H9 (cell line): Measurements from ENCODE around the gene BRICD5. TPM values are rescaled to one million over a fixed set of nuclear protein-coding genes. Genes with fewer than 3 reads are reported as not detected.
"Not testable (repeated sequence)": the region's sequence is repeated elsewhere in the genome, so short reads cannot be mapped to it uniquely, and the experiment has no call there.

Experiments used
- DNase-seq: peaks from one replicate; pipeline ENCODE4 v3.0.0-alpha.2; 2017
- H2AFZ ChIP-seq: one replicate; pipeline ENCODE4 v1.6.1; 2013; ENCODE audit warnings: mild to moderate bottlenecking, low read length, control low read depth, moderate library complexity
- H2AK5ac ChIP-seq: 2 replicates; pipeline ENCODE4 v1.6.1; 2013; ENCODE audit warnings: low read length, control low read depth, mixed read lengths; ENCODE audit not compliant: insufficient read length
- H2BK120ac ChIP-seq: one replicate; pipeline ENCODE4 v1.6.1; 2013; ENCODE audit warnings: low read depth, mild to moderate bottlenecking, low read length, control low read depth, inconsistent platforms; ENCODE audit not compliant: poor library complexity, severe bottlenecking
- H2BK12ac ChIP-seq: 2 replicates; pipeline ENCODE4 v1.6.1; 2013; ENCODE audit warnings: low read length, control low read depth, mixed read lengths, low read depth; ENCODE audit not compliant: insufficient read length
- H2BK15ac ChIP-seq: 2 replicates; pipeline ENCODE4 v1.6.1; 2013; ENCODE audit warnings: low read depth, low read length, control low read depth
- H2BK20ac ChIP-seq: one replicate; pipeline ENCODE4 v1.6.1; 2013; ENCODE audit warnings: low read depth, mild to moderate bottlenecking, low read length, control low read depth, inconsistent platforms; ENCODE audit not compliant: poor library complexity, severe bottlenecking
- H2BK5ac ChIP-seq: 2 replicates; pipeline ENCODE4 v1.6.1; 2013; ENCODE audit warnings: low read length, control low read depth, mixed read lengths; ENCODE audit not compliant: insufficient read length
- H3K14ac ChIP-seq: 2 replicates; pipeline ENCODE4 v1.6.1; 2013; ENCODE audit warnings: low read length, control low read depth; ENCODE audit not compliant: insufficient read depth
- H3K18ac ChIP-seq: 2 replicates; pipeline ENCODE4 v1.6.1; 2013; ENCODE audit warnings: low read depth, mild to moderate bottlenecking, mixed read lengths, low read length, control low read depth; ENCODE audit not compliant: insufficient read length
- H3K23ac ChIP-seq: 2 replicates; pipeline ENCODE4 v1.6.1; 2013; ENCODE audit warnings: low read length, control low read depth, mixed read lengths, low read depth; ENCODE audit not compliant: insufficient read length
- H3K23me2 ChIP-seq: 2 replicates; pipeline ENCODE4 v1.6.1; 2013; ENCODE audit warnings: low read depth, mild to moderate bottlenecking, mixed read lengths, low read length, control low read depth; ENCODE audit not compliant: insufficient read length, poor library complexity, severe bottlenecking
- H3K27ac ChIP-seq: 2 replicates; pipeline ENCODE4 v1.5.1; 2013; ENCODE audit warnings: low read length, control low read depth, mixed read lengths, low read depth; ENCODE audit not compliant: insufficient read length
- H3K27me3 ChIP-seq: 2 replicates; pipeline ENCODE4 v1.6.1; 2013; ENCODE audit warnings: low read length, control low read depth, inconsistent platforms; ENCODE audit not compliant: insufficient read depth
- H3K4ac ChIP-seq: 2 replicates; pipeline ENCODE4 v1.6.1; 2013; ENCODE audit warnings: low read depth, mild to moderate bottlenecking, control low read depth, inconsistent platforms, low read length, moderate library complexity
- H3K4me1 ChIP-seq: 2 replicates; pipeline ENCODE4 v1.6.1; 2013; ENCODE audit warnings: low read length, control low read depth, inconsistent platforms; ENCODE audit not compliant: insufficient read depth
- H3K4me2 ChIP-seq: 2 replicates; pipeline ENCODE4 v1.6.1; 2013; ENCODE audit warnings: low read length, control low read depth, mixed read lengths; ENCODE audit not compliant: insufficient read length, insufficient read depth
- H3K56ac ChIP-seq: 2 replicates; pipeline ENCODE4 v1.6.1; 2013; ENCODE audit warnings: low read depth, mild to moderate bottlenecking, mixed read lengths, low read length, control low read depth; ENCODE audit not compliant: insufficient read length
- H3K79me1 ChIP-seq: 2 replicates; pipeline ENCODE4 v1.6.1; 2013; ENCODE audit warnings: low read depth, mild to moderate bottlenecking, moderate library complexity, low read length, control low read depth, inconsistent platforms; ENCODE audit not compliant: insufficient read depth, poor library complexity, severe bottlenecking
- H3K79me2 ChIP-seq: 2 replicates; pipeline ENCODE4 v1.6.1; 2013; ENCODE audit warnings: low read length, control low read depth, inconsistent platforms; ENCODE audit not compliant: insufficient read depth
- H3K9ac ChIP-seq: 2 replicates; pipeline ENCODE4 v1.6.1; 2013; ENCODE audit warnings: low read length, control low read depth, mixed read lengths; ENCODE audit not compliant: insufficient read length; ENCODE audit errors: extremely low read depth
- H3K9me3 ChIP-seq: one replicate; pipeline ENCODE4 v1.6.1; 2013; ENCODE audit warnings: low read depth, low read length, inconsistent platforms; ENCODE audit not compliant: control insufficient read depth
- H3T11ph ChIP-seq: one replicate; pipeline ENCODE4 v1.6.1; 2013; ENCODE audit warnings: mild to moderate bottlenecking, low read length, control low read depth, inconsistent platforms
- H4K20me1 ChIP-seq: one replicate; pipeline ENCODE4 v1.6.1; 2013; ENCODE audit not compliant: control insufficient read depth, insufficient read length, insufficient read depth
- H4K5ac ChIP-seq: 2 replicates; pipeline ENCODE4 v1.6.1; 2013; ENCODE audit warnings: low read depth, mild to moderate bottlenecking, mixed read lengths, low read length, control low read depth; ENCODE audit not compliant: insufficient read length
- H4K8ac ChIP-seq: replicated peaks from 2 replicates; pipeline ENCODE4 v1.6.1; 2013; ENCODE audit warnings: low read length, control low read depth, mixed read lengths, low read depth; ENCODE audit not compliant: insufficient read length
- H4K91ac ChIP-seq: 2 replicates; pipeline ENCODE4 v1.6.1; 2013; ENCODE audit warnings: low read depth, mild to moderate bottlenecking, moderate library complexity, mixed read lengths, low read length, control low read depth; ENCODE audit not compliant: insufficient read length
- H3K27ac Mint-ChIP-seq, 3 experiments: 2 replicates in 2 of 3; 3 replicates in 1 of 3; pipeline ENCODE4 v1.8.0; 2020 to 2021; ENCODE audit warnings: mixed read lengths in 3 of 3, mild to moderate bottlenecking in 1 of 3, moderate library complexity in 1 of 3
- H3K27me3 Mint-ChIP-seq: 2 replicates; pipeline ENCODE4 v1.8.0; 2021; ENCODE audit warnings: low read depth, mild to moderate bottlenecking, moderate library complexity, mixed read lengths
- H3K36me3 Mint-ChIP-seq, 3 experiments: 2 replicates in 2 of 3; 3 replicates in 1 of 3; pipeline ENCODE4 v1.8.0; 2020 to 2021; ENCODE audit warnings: low read depth in 3 of 3, mixed read lengths in 3 of 3; ENCODE audit not compliant: insufficient read depth in 1 of 3
- H3K4me1 Mint-ChIP-seq, 2 experiments: 2 replicates each; pipeline ENCODE4 v1.8.0; 2020; ENCODE audit warnings: mixed read lengths in 2 of 2
- H3K4me3 Mint-ChIP-seq, 2 experiments: 2 replicates in 1 of 2; 3 replicates in 1 of 2; pipeline ENCODE4 v1.8.0; 2020 to 2021; ENCODE audit warnings: mild to moderate bottlenecking in 2 of 2, mixed read lengths in 2 of 2, moderate library complexity in 1 of 2
- H3K9me3 Mint-ChIP-seq, 2 experiments: 2 replicates in 1 of 2; 3 replicates in 1 of 2; pipeline ENCODE4 v1.8.0; 2020; ENCODE audit warnings: mild to moderate bottlenecking in 2 of 2, mixed read lengths in 2 of 2, moderate library complexity in 1 of 2
- CTCF ChIP-seq: fragments of 200-600 bp; sonication (generic); conservative IDR thresholded peaks from 3 replicates; pipeline ENCODE4 v1.8.0; 2021; ENCODE audit warnings: antibody characterized with exemption, mild to moderate bottlenecking
- WGBS: extraction: QIAGEN DNeasy Blood & Tissue Kit; methylation state at CpG from one replicate; pipeline ENCODE4 v1.1.7; 2013; ENCODE audit warnings: missing lambda C conversion rate, low lambda C conversion rate, mixed read lengths; ENCODE audit not compliant: insufficient read length; ENCODE audit errors: extremely low coverage; 5-methylcytosine and 5-hydroxymethylcytosine counted together
- total RNA-seq: library from RNA; stranded (reverse); gene quantifications from 2 replicates; pipeline ENCODE4 v1.2.1, GENCODE V29; 2021

Gene BRICD5
- total RNA-seq, 1 experiment from 2014 or later: 11.9 TPM

GRCh38 chr16:2242598-2242997 lies 31.9 kb upstream of the BRICD5 start:
- DNase-seq: no peak

GRCh38 chr16:2240331-2240730 lies 29.7 kb upstream of the BRICD5 start:
- Mint-ChIP-seq H3K27me3 (peaks cover 16% of the 10 kb centered on the region), H3K36me3 (peaks cover 8 to 48% (median 28%) of the 10 kb centered on the region in 3 experiments; a peak in 6 of 7 replicates)
- H2BK15ac ChIP-seq, H2BK120ac ChIP-seq, H3K27me3 ChIP-seq, H3K4me3 Mint-ChIP-seq, H3K4ac ChIP-seq, H3K4me2 ChIP-seq, H3K27ac Mint-ChIP-seq, H4K91ac ChIP-seq, H3K9ac ChIP-seq, H4K20me1 ChIP-seq, H2BK20ac ChIP-seq, H3K56ac ChIP-seq, H3K4me1 ChIP-seq, H2BK12ac ChIP-seq, H3K9me3 Mint-ChIP-seq, H2AK5ac ChIP-seq, DNase-seq, H3K79me1 ChIP-seq, H3K18ac ChIP-seq, H4K5ac ChIP-seq, H2AFZ ChIP-seq, H2BK5ac ChIP-seq, H3K27ac ChIP-seq, H3T11ph ChIP-seq, H3K23ac ChIP-seq, H3K14ac ChIP-seq, H3K4me1 Mint-ChIP-seq, H4K8ac ChIP-seq, H3K79me2 ChIP-seq, H3K9me3 ChIP-seq: not testable (repeated sequence)
- peaks cover 13% of the 10 kb centered on the region for H3K23me2 ChIP-seq
- no CpG with 5 or more reads among the region's 9 CpGs for WGBS

More at GRCh38 chr16:2242598-2242997, 31.9 kb upstream of the BRICD5 start:
- Histone ChIP-seq H3K23ac (no peak overlapping the region), H2BK12ac (no peak overlapping the region), H2AFZ (no peak overlapping the region), H3K18ac (no peak overlapping the region), H3K79me2 (no peaks in the 10 kb centered on the region), H3K23me2 (no peaks in the 10 kb centered on the region), H4K5ac (no peak overlapping the region), H2BK5ac (no peak overlapping the region), H3K4ac (no peak overlapping the region), H3K9ac (no peak overlapping the region), H3K27ac (no peak overlapping the region), H3T11ph (no peak overlapping the region), H3K27me3 (no peaks in the 10 kb centered on the region), H2BK20ac (no peak overlapping the region), H2BK15ac (no peak overlapping the region), H3K4me1 (no peaks in the 10 kb centered on the region), H4K8ac (no peak overlapping the region), H4K91ac (no peak overlapping the region), H3K9me3 (no peaks in the 10 kb centered on the region), H3K79me1 (no peaks in the 10 kb centered on the region), H3K4me2 (no peak overlapping the region), H2AK5ac (no peak overlapping the region), H2BK120ac (no peak overlapping the region), H3K14ac (no peak overlapping the region), H3K56ac (no peak overlapping the region), H4K20me1 (no peaks in the 10 kb centered on the region)
- H3K27me3 Mint-ChIP-seq: peaks cover 4% of the 10 kb centered on the region; the same call in 1 of the 2 replicates
- peaks cover 15 to 61% (median 40%) of the 10 kb centered on the region in 3 experiments; a peak in 6 of 7 replicates for H3K36me3 Mint-ChIP-seq
- no peak overlapping the region for H3K27ac Mint-ChIP-seq
- TF ChIP-seq CTCF: no peak
- H3K4me1 Mint-ChIP-seq: peaks cover 0 to 3% of the 10 kb centered on the region in 2 experiments; a peak in 1 of 4 replicates
- no CpG with 5 or more reads among the region's 11 CpGs for WGBS
- H3K4me3 Mint-ChIP-seq: no peak overlapping the region
- no peaks in the 10 kb centered on the region; a peak in 1 of 5 replicates for H3K9me3 Mint-ChIP-seq
